Measurements from ENCODE around the gene ATXN7L1. TPM values are rescaled to one million over a fixed set of nuclear protein-coding genes. Genes with fewer than 3 reads are reported as not detected.

The ATXN7L1 gene
- total and polyA plus RNA-seq, 2 donors = 7.2 to 7.8 TPM

GRCh38 chr7:105643851-105644250 is 232.5 kb downstream of the ATXN7L1 start:
- H3K4me1 ChIP-seq (ENCODE audit: control insufficient read depth in 2 of 2, insufficient read depth in 2 of 2, low read length in 2 of 2) = no peaks in the 10 kb centered on the region
- peaks cover 52 to 61% of the 10 kb centered on the region in 2 donors for H3K36me3 ChIP-seq (ENCODE audit: control insufficient read depth in 2 of 2, insufficient read depth in 2 of 2, low read length in 1 of 2)

DNA sequence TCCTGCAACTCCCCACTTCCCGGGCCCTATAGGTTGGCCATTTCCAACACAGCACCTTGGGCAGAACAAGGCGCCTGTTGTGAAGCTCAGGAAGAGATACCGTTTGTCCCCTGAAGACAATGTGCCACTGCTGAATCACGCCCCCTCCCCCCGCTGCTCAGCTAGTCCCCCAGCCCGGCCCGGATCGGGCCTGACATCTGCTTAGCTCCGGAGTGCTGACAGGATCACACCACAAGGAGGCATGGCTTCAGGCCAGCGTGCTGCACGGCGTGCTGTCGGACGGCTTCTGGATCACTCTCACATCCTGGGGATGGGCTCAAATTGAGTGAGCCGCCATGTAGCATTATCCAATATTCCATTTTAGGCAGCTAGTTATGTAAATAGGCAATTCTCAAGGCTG is 233.0 kb downstream of the ATXN7L1 start:
- H3K36me3 ChIP-seq (ENCODE audit: control insufficient read depth in 2 of 2, insufficient read depth in 2 of 2, low read length in 1 of 2) = peaks cover 56 to 65% of the 10 kb centered on the region in 2 donors
- H3K27me3 ChIP-seq (ENCODE audit: control insufficient read depth in 2 of 2, insufficient read depth in 1 of 2, low read length in 1 of 2) = no peaks in the 10 kb centered on the region
- H3K4me3 ChIP-seq (ENCODE audit: low read length in 2 of 2) = no peak overlapping the region
- no peak for DNase-seq (ENCODE audit: low read depth in 6 of 9, low spot score in 9 of 9)
- no peaks in the 10 kb centered on the region for H3K4me1 ChIP-seq (ENCODE audit: control insufficient read depth in 2 of 2, insufficient read depth in 2 of 2, low read length in 2 of 2)
- H3K9me3 ChIP-seq (ENCODE audit: control insufficient read depth in 2 of 2, insufficient read depth in 1 of 2, low read length in 1 of 2) = no peaks in the 10 kb centered on the region
- 97% methylated on average over 15 of the region's 15 CpGs for WGBS
- H3K27ac ChIP-seq (ENCODE audit: low read depth in 1 of 2, low read length in 1 of 2) = no peak overlapping the region

More at GRCh38 chr7:105643851-105644250, 232.5 kb downstream of the ATXN7L1 start:
- 98% methylated on average over 1 of the region's 1 CpG for WGBS
- no peak overlapping the region for H3K4me3 ChIP-seq (ENCODE audit: low read length in 2 of 2)
- H3K27me3 ChIP-seq (ENCODE audit: control insufficient read depth in 2 of 2, insufficient read depth in 1 of 2, low read length in 1 of 2) = no peaks in the 10 kb centered on the region
- H3K27ac ChIP-seq (ENCODE audit: low read depth in 1 of 2, low read length in 1 of 2) = no peak overlapping the region
- DNase-seq (ENCODE audit: low read depth in 6 of 9, low spot score in 9 of 9) = no peak
- H3K9me3 ChIP-seq (ENCODE audit: control insufficient read depth in 2 of 2, insufficient read depth in 1 of 2, low read length in 1 of 2) = no peaks in the 10 kb centered on the region

DNA sequence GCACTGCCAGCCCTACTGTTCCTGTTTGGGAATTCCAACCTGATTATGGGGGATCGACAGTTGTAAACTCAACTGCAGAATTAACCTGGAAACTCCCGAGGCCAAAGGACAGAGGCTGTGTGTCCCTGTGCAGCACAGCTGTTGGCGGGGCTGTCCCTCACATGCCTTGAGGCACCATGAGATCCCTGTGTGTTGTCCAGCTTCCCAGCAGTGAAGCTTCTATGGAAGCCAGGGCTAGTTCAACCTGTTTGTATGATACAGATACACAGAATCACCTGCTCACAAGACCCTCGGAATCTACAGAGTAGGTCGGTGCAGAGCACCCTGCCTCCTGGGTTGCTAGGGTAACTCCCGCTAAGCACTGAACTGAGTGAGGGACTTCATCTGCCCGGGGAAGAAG is 234.1 kb downstream of the ATXN7L1 start:
- no peak overlapping the region for H3K27ac ChIP-seq (ENCODE audit: low read depth in 1 of 2, low read length in 1 of 2)
- 98% methylated on average over 7 of the region's 7 CpGs for WGBS
- no peaks in the 10 kb centered on the region for H3K9me3 ChIP-seq (ENCODE audit: control insufficient read depth in 2 of 2, insufficient read depth in 1 of 2, low read length in 1 of 2)
- H3K4me3 ChIP-seq (ENCODE audit: low read length in 2 of 2) = no peak overlapping the region
- H3K36me3 ChIP-seq (ENCODE audit: control insufficient read depth in 2 of 2, insufficient read depth in 2 of 2, low read length in 1 of 2) = peaks cover 67 to 69% of the 10 kb centered on the region in 2 donors
- H3K27me3 ChIP-seq (ENCODE audit: control insufficient read depth in 2 of 2, insufficient read depth in 1 of 2, low read length in 1 of 2) = no peaks in the 10 kb centered on the region
- DNase-seq (ENCODE audit: low read depth in 6 of 9, low spot score in 9 of 9) = no peak
- H3K4me1 ChIP-seq (ENCODE audit: control insufficient read depth in 2 of 2, insufficient read depth in 2 of 2, low read length in 2 of 2) = no peaks in the 10 kb centered on the region

- no peak for DNase-seq (ENCODE audit: low read depth in 6 of 9, low spot score in 9 of 9)
- Histone ChIP-seq H3K36me3 (ENCODE audit: control insufficient read depth in 2 of 2, insufficient read depth in 2 of 2, low read length in 1 of 2) (peaks cover 77 to 80% of the 10 kb centered on the region in 2 donors), H3K27me3 (ENCODE audit: control insufficient read depth in 2 of 2, insufficient read depth in 1 of 2, low read length in 1 of 2) (no peaks in the 10 kb centered on the region), H3K9me3 (ENCODE audit: control insufficient read depth in 2 of 2, insufficient read depth in 1 of 2, low read length in 1 of 2) (no peaks in the 10 kb centered on the region), H3K4me3 (ENCODE audit: low read length in 2 of 2) (no peak overlapping the region), H3K27ac (ENCODE audit: low read depth in 1 of 2, low read length in 1 of 2) (no peak overlapping the region), H3K4me1 (ENCODE audit: control insufficient read depth in 2 of 2, insufficient read depth in 2 of 2, low read length in 2 of 2) (no peaks in the 10 kb centered on the region)
- 95% methylated on average over 16 of the region's 16 CpGs for WGBS
These were observed 235.2 kb downstream of the ATXN7L1 start for GRCh38 chr7:105640956-105641810.

DNA sequence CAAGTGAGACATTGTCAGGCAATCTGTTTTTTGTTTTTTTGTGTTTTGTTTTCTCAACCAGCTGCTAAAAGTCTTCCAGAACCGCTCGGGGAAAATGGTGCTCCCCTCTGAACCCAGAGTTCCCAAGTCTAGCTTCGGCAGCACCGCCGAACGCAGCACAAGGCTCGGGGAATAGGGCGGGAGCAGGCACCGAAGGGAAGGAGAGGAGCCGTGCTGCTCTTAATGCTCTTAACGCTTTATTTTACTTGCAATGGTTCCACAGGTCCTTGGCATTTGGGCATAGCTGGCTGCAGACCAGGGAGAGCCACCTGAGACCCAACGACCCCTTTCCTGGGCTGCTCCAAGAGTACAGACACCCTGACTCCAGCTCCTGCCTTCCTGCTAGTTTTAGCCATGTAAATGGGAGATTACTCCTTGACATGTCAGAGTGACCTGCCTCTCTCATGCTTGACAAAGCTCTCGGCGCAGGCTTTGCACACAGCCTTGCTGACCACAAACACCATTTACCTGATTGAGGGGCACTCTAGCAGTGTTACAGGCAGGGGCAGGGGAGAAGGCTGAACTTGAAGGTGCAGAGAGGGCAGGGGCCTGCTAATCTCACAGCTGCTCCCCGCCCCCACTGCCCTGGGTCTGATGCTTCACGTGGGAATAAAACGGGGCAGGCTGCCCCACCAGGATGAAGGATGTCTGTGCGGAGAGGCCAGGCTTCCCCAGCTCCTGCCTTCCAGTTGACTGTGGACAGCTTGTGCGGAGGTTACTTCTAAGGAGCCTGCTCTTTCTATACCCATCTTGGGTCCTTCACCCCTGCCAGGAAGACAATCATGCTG is 236.5 kb downstream of the ATXN7L1 start:
- no peaks in the 10 kb centered on the region for H3K27me3 ChIP-seq (ENCODE audit: control insufficient read depth in 2 of 2, insufficient read depth in 1 of 2, low read length in 1 of 2)
- no peaks in the 10 kb centered on the region for H3K9me3 ChIP-seq (ENCODE audit: control insufficient read depth in 2 of 2, insufficient read depth in 1 of 2, low read length in 1 of 2)
- 97% methylated on average over 19 of the region's 19 CpGs for WGBS
- H3K4me1 ChIP-seq (ENCODE audit: control insufficient read depth in 2 of 2, insufficient read depth in 2 of 2, low read length in 2 of 2) = no peaks in the 10 kb centered on the region
- H3K4me3 ChIP-seq (ENCODE audit: low read length in 2 of 2) = no peak overlapping the region
- no peak for DNase-seq (ENCODE audit: low read depth in 6 of 9, low spot score in 9 of 9)
- no peak overlapping the region for H3K27ac ChIP-seq (ENCODE audit: low read depth in 1 of 2, low read length in 1 of 2)
- H3K36me3 ChIP-seq (ENCODE audit: control insufficient read depth in 2 of 2, insufficient read depth in 2 of 2, low read length in 1 of 2) = peaks cover 87 to 90% of the 10 kb centered on the region in 2 donors

GRCh38 chr7:105638902-105639495 is 237.4 kb downstream of the ATXN7L1 start:
- no peaks in the 10 kb centered on the region for H3K9me3 ChIP-seq (ENCODE audit: control insufficient read depth in 2 of 2, insufficient read depth in 1 of 2, low read length in 1 of 2)
- no peak overlapping the region for H3K4me3 ChIP-seq (ENCODE audit: low read length in 2 of 2)
- H3K36me3 ChIP-seq (ENCODE audit: control insufficient read depth in 2 of 2, insufficient read depth in 2 of 2, low read length in 1 of 2) = peaks cover 87 to 92% of the 10 kb centered on the region in 2 donors
- H3K27me3 ChIP-seq (ENCODE audit: control insufficient read depth in 2 of 2, insufficient read depth in 1 of 2, low read length in 1 of 2) = no peaks in the 10 kb centered on the region
- DNase-seq (ENCODE audit: low read depth in 6 of 9, low spot score in 9 of 9) = no peak
- no peak overlapping the region for H3K27ac ChIP-seq (ENCODE audit: low read depth in 1 of 2, low read length in 1 of 2)
- 97% methylated on average over 24 of the region's 24 CpGs for WGBS
- H3K4me1 ChIP-seq (ENCODE audit: control insufficient read depth in 2 of 2, insufficient read depth in 2 of 2, low read length in 2 of 2) = no peaks in the 10 kb centered on the region

- no peaks in the 10 kb centered on the region for H3K9me3 ChIP-seq (ENCODE audit: control insufficient read depth in 2 of 2, insufficient read depth in 1 of 2, low read length in 1 of 2)
- no peak for DNase-seq (ENCODE audit: low read depth in 6 of 9, low spot score in 9 of 9)
- no peak overlapping the region for H3K27ac ChIP-seq (ENCODE audit: low read depth in 1 of 2, low read length in 1 of 2)
- WGBS = 96% methylated on average over 8 of the region's 8 CpGs
- no peaks in the 10 kb centered on the region for H3K4me1 ChIP-seq (ENCODE audit: control insufficient read depth in 2 of 2, insufficient read depth in 2 of 2, low read length in 2 of 2)
- peaks cover 90 to 93% of the 10 kb centered on the region in 2 donors for H3K36me3 ChIP-seq (ENCODE audit: control insufficient read depth in 2 of 2, insufficient read depth in 2 of 2, low read length in 1 of 2)
- no peaks in the 10 kb centered on the region for H3K27me3 ChIP-seq (ENCODE audit: control insufficient read depth in 2 of 2, insufficient read depth in 1 of 2, low read length in 1 of 2)
- H3K4me3 ChIP-seq (ENCODE audit: low read length in 2 of 2) = no peak overlapping the region
These were observed 238.1 kb downstream of the ATXN7L1 start for GRCh38 chr7:105638334-105638733.

DNA sequence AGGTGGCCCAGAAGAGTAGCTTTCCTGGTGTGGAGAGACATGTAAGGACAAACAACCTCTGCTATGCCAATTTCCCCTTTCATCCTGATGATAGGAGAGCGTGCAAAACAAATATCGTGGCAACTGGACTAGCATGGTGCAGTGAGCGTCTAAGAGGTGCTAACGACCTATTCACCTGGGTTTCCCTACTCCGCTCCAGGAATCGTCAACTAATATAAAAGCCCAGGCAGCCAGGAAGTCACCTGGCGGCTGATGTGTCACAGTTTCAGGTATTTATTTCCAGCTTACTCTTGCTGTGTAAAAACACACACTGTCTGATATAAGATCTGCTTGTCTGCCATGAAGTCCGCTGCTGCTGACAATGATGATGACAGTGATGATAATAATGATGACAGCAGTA is 238.6 kb downstream of the ATXN7L1 start:
- DNase-seq (ENCODE audit: low read depth in 6 of 9, low spot score in 9 of 9) = no peak
- WGBS = 97% methylated on average over 8 of the region's 8 CpGs

DNA sequence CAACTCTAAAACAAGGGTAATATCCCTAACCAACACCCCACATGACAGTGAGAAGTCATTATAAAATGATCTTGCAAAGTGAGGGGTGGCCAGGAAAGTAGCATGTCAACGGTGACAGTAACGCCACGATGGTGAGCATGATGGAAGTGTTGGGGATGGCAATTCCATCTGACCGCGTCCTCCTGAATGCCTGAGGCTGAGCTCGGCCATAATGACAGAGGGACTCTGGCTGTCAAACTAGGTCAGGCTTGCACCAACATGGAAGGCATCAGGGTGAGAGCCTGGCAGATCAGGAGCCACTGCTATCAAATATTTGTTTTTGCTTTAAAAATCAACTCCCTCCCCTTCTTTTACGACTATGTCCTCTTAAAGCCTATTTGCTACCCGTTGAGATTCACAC is 239.4 kb downstream of the ATXN7L1 start:
- Histone ChIP-seq H3K9me3 (ENCODE audit: control insufficient read depth in 2 of 2, insufficient read depth in 1 of 2, low read length in 1 of 2) (no peaks in the 10 kb centered on the region), H3K4me1 (ENCODE audit: control insufficient read depth in 2 of 2, insufficient read depth in 2 of 2, low read length in 2 of 2) (no peaks in the 10 kb centered on the region), H3K27me3 (ENCODE audit: control insufficient read depth in 2 of 2, insufficient read depth in 1 of 2, low read length in 1 of 2) (no peaks in the 10 kb centered on the region), H3K4me3 (ENCODE audit: low read length in 2 of 2) (no peak overlapping the region), H3K36me3 (ENCODE audit: control insufficient read depth in 2 of 2, insufficient read depth in 2 of 2, low read length in 1 of 2) (peaks cover 79 to 82% of the 10 kb centered on the region in 2 donors), H3K27ac (ENCODE audit: low read depth in 1 of 2, low read length in 1 of 2) (no peak overlapping the region)
- DNase-seq (ENCODE audit: low read depth in 6 of 9, low spot score in 9 of 9) = no peak
- 91% methylated on average over 8 of the region's 8 CpGs for WGBS

More for the DNA sequence above, 238.6 kb downstream of the ATXN7L1 start:
- no peaks in the 10 kb centered on the region for H3K4me1 ChIP-seq (ENCODE audit: control insufficient read depth in 2 of 2, insufficient read depth in 2 of 2, low read length in 2 of 2)
- no peaks in the 10 kb centered on the region for H3K9me3 ChIP-seq (ENCODE audit: control insufficient read depth in 2 of 2, insufficient read depth in 1 of 2, low read length in 1 of 2)
- no peak overlapping the region for H3K4me3 ChIP-seq (ENCODE audit: low read length in 2 of 2)
- no peak overlapping the region for H3K27ac ChIP-seq (ENCODE audit: low read depth in 1 of 2, low read length in 1 of 2)
- H3K36me3 ChIP-seq (ENCODE audit: control insufficient read depth in 2 of 2, insufficient read depth in 2 of 2, low read length in 1 of 2) = peaks cover 86 to 89% of the 10 kb centered on the region in 2 donors
- H3K27me3 ChIP-seq (ENCODE audit: control insufficient read depth in 2 of 2, insufficient read depth in 1 of 2, low read length in 1 of 2) = no peaks in the 10 kb centered on the region
